Hepatocyte (in vitro differentiated cells): Measurements from ENCODE around the gene NME1. TPM values are rescaled to one million over a fixed set of nuclear protein-coding genes. Genes with fewer than 3 reads are reported as not detected.

ENCODE experiments used
- DNase-seq: peaks from one replicate; pipeline ENCODE4 v3.0.0-alpha.2; 2016; ENCODE audit warnings: low spot score
- H2AFZ ChIP-seq: fragments of 200-600 bp; sonication (generic); 2 replicates; pipeline ENCODE4 v1.6.0; 2016; ENCODE audit warnings: antibody characterized with exemption, mild to moderate bottlenecking
- H3K27ac ChIP-seq: fragments of 200-600 bp; sonication (generic); 2 replicates; pipeline ENCODE4 v1.5.1; 2016; ENCODE audit warnings: mild to moderate bottlenecking
- H3K27me3 ChIP-seq: fragments of 200-600 bp; sonication (generic); 2 replicates; pipeline ENCODE4 v1.6.1; 2016
- H3K36me3 ChIP-seq: fragments of 200-600 bp; sonication (generic); replicated peaks from 2 replicates; pipeline ENCODE4 v1.5.1; 2016; ENCODE audit warnings: low read depth; ENCODE audit not compliant: insufficient read depth
- H3K4me1 ChIP-seq: fragments of 200-600 bp; sonication (generic); 2 replicates; pipeline ENCODE4 v1.5.1; 2016; ENCODE audit warnings: mild to moderate bottlenecking, moderate library complexity; ENCODE audit not compliant: insufficient read depth
- H3K4me2 ChIP-seq: fragments of 200-600 bp; sonication (generic); 2 replicates; pipeline ENCODE4 v1.6.0; 2016
- H3K4me3 ChIP-seq: fragments of 200-600 bp; sonication (generic); 2 replicates; pipeline ENCODE4 v1.5.1; 2016; ENCODE audit warnings: mild to moderate bottlenecking
- H3K79me2 ChIP-seq: fragments of 200-600 bp; sonication (generic); 2 replicates; pipeline ENCODE4 v1.6.0; 2017; ENCODE audit warnings: mild to moderate bottlenecking
- H3K9me2 ChIP-seq: fragments of 200-600 bp; sonication (generic); replicated peaks from 2 replicates; pipeline ENCODE4 v1.6.0; 2017; ENCODE audit warnings: mild to moderate bottlenecking; ENCODE audit not compliant: insufficient read depth
- H3K9me3 ChIP-seq: fragments of 200-600 bp; sonication (generic); 2 replicates; pipeline ENCODE4 v1.5.1; 2016; ENCODE audit warnings: low read depth, mild to moderate bottlenecking
- H4K20me1 ChIP-seq: fragments of 200-600 bp; sonication (generic); 2 replicates; pipeline ENCODE4 v1.6.0; 2016; ENCODE audit warnings: mild to moderate bottlenecking; ENCODE audit not compliant: insufficient read depth, poor library complexity, severe bottlenecking
- CTCF ChIP-seq: fragments of 200-600 bp; sonication (generic); IDR thresholded peaks from 2 replicates; pipeline ENCODE4 v1.5.1; 2016; ENCODE audit warnings: antibody characterized with exemption, mild to moderate bottlenecking; ENCODE audit not compliant: poor library complexity
- EZH2 ChIP-seq: fragments of 200-600 bp; sonication (generic); IDR thresholded peaks from 2 replicates; pipeline ENCODE4 v1.6.1; 2016; ENCODE audit warnings: antibody characterized with exemption, mild to moderate bottlenecking, borderline replicate concordance
- EZH2phosphoT487 ChIP-seq: fragments of 200-600 bp; sonication (generic); IDR thresholded peaks from one replicate; pipeline ENCODE4 v1.6.1; 2018; ENCODE audit warnings: antibody characterized with exemption, mild to moderate bottlenecking, low read depth, moderate library complexity; ENCODE audit not compliant: unreplicated experiment, severe bottlenecking
- WGBS: methylation state at CpG from one replicate; pipeline ENCODE4 v1.1.6; 2016; ENCODE audit warnings: low lambda C conversion rate; ENCODE audit errors: missing lambda C conversion rate; 5-methylcytosine and 5-hydroxymethylcytosine counted together
- polyA plus RNA-seq: library from polyadenylated mRNA; unstranded; fragments of >200 nt; fragmentation: Nextera tagmentation; extraction: Ambion mirVana; gene quantifications from 2 replicates; pipeline ENCODE4 v1.2.1, GENCODE V29; 2016
- total RNA-seq: library from RNA; depleted of rRNA; stranded (reverse); fragments of >200 nt; gene quantifications from 2 replicates; pipeline ENCODE4 v1.2.3, GENCODE V29; 2014

The NME1 gene
- total and polyA plus RNA-seq, 2 experiments from 2014 or later = 50.9 to 122 TPM

GRCh38 chr17:51128076-51128475 is 25.3 kb upstream of the NME1 start:
- no peaks in the 10 kb centered on the region for H3K9me3 ChIP-seq
- H2AFZ ChIP-seq = no peak overlapping the region
- WGBS = 91% methylated on average over 3 of the region's 3 CpGs
- no peak overlapping the region for H3K27ac ChIP-seq
- no peak overlapping the region for H3K4me3 ChIP-seq
- H3K4me1 ChIP-seq = peaks cover 13% of the 10 kb centered on the region
- TF ChIP-seq EZH2phosphoT487 = no peak
- TF ChIP-seq EZH2 = no peak
- TF ChIP-seq CTCF = no peak
- no peak for DNase-seq
- no peaks in the 10 kb centered on the region for H3K79me2 ChIP-seq
- no peaks in the 10 kb centered on the region for H3K9me2 ChIP-seq
- H4K20me1 ChIP-seq = no peaks in the 10 kb centered on the region
- no peaks in the 10 kb centered on the region for H3K27me3 ChIP-seq
- no peaks in the 10 kb centered on the region for H3K36me3 ChIP-seq
- H3K4me2 ChIP-seq = no peak overlapping the region

- H4K20me1 ChIP-seq = no peaks in the 10 kb centered on the region
- H3K27me3 ChIP-seq = no peaks in the 10 kb centered on the region
- H2AFZ ChIP-seq = no peak overlapping the region
- H3K79me2 ChIP-seq = no peaks in the 10 kb centered on the region
- H3K9me3 ChIP-seq = no peaks in the 10 kb centered on the region
- DNase-seq = no peak
- peaks cover 6% of the 10 kb centered on the region for H3K4me1 ChIP-seq
- no peak for TF ChIP-seq CTCF
- no peak for TF ChIP-seq EZH2phosphoT487
- TF ChIP-seq EZH2 = no peak
- peak overlapping the region; percentile 84 for H3K27ac ChIP-seq
- no peaks in the 10 kb centered on the region for H3K9me2 ChIP-seq
- H3K4me3 ChIP-seq = no peak overlapping the region
- H3K36me3 ChIP-seq = no peaks in the 10 kb centered on the region
- peak overlapping the region; percentile 11 for H3K4me2 ChIP-seq
Measured at GRCh38 chr17:51132964-51133319, 20.4 kb upstream of the NME1 start.

GRCh38 chr17:51133365-51133764 is 20.0 kb upstream of the NME1 start:
- no peaks in the 10 kb centered on the region for H3K36me3 ChIP-seq
- no peaks in the 10 kb centered on the region for H3K27me3 ChIP-seq
- peak overlapping the region; percentile 11 for H3K4me2 ChIP-seq
- TF ChIP-seq EZH2 (no peak), CTCF (no peak), EZH2phosphoT487 (no peak)
- no peaks in the 10 kb centered on the region for H3K9me2 ChIP-seq
- peaks cover 6% of the 10 kb centered on the region for H3K4me1 ChIP-seq
- DNase-seq = no peak
- H3K9me3 ChIP-seq = no peaks in the 10 kb centered on the region
- no peaks in the 10 kb centered on the region for H3K79me2 ChIP-seq
- H2AFZ ChIP-seq = no peak overlapping the region
- no peaks in the 10 kb centered on the region for H4K20me1 ChIP-seq
- H3K27ac ChIP-seq = peak overlapping the region; percentile 84
- WGBS = 67% methylated on average over 2 of the region's 2 CpGs
- no peak overlapping the region for H3K4me3 ChIP-seq

- TF ChIP-seq EZH2phosphoT487 (no peak), CTCF (no peak), EZH2 (no peak)
- DNase-seq = no peak
- Histone ChIP-seq H3K9me3 (no peaks in the 10 kb centered on the region), H3K36me3 (no peaks in the 10 kb centered on the region), H3K4me3 (no peak overlapping the region), H3K27me3 (no peaks in the 10 kb centered on the region), H3K4me2 (no peak overlapping the region), H3K9me2 (no peaks in the 10 kb centered on the region), H3K4me1 (peaks cover 6% of the 10 kb centered on the region), H4K20me1 (no peaks in the 10 kb centered on the region), H2AFZ (no peak overlapping the region), H3K79me2 (no peaks in the 10 kb centered on the region), H3K27ac (no peak overlapping the region)
- WGBS = 92% methylated on average over 3 of the region's 3 CpGs
Measured at GRCh38 chr17:51135956-51136355, 17.4 kb upstream of the NME1 start.
